Stimulated activated naive CD4-positive, alpha-beta T cell (primary cell): Measurements from ENCODE around the gene UPK3A.

Experiments
- DNase-seq, 6 experiments: peaks; one replicate each; lab custom pipeline; 2025; lab: John Stamatoyannopoulos, UW

Gene UPK3A

DNA sequence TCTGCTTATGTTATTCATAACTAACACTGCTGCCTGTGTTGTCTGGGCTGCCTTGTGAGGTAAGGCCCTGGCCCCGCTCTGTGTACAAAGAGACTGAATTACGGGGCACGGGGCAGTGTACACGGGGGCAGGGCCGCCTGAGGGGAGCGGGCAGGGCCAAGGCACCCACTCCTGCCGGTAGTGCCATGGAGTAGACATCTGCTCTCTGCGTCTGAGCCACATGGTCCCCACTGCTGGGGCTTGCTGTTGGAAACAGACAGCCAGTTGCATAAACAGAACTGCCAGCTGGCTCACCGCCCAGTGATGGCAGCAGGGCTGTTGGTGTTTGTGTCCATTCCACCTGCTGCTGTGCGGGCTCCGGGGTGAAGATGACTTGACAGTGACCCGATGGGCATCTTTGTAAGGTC lies 44.8 kb downstream of the UPK3A start:
- DNase-seq, result no peak

DNA sequence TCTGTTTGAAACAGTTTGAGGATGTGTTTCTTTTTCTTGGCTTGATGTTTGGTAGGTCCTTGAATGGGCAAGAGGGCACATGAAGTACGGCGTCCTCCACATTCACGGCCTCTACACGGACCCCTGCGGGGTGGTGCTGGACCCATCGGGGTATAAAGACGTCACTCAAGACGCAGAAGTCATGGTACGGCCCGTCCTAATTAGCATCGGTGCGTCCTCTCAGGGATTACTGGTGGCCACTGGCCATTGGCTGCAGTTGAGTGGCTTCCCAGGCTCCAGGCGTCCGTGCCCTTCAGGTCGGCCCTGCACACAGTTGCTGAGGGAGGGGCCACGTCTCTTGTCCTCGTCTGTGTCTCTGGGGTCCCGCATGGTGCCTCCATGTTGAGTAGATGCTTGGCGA lies 45.8 kb downstream of the UPK3A start:
- DNase-seq, result no peak

DNA sequence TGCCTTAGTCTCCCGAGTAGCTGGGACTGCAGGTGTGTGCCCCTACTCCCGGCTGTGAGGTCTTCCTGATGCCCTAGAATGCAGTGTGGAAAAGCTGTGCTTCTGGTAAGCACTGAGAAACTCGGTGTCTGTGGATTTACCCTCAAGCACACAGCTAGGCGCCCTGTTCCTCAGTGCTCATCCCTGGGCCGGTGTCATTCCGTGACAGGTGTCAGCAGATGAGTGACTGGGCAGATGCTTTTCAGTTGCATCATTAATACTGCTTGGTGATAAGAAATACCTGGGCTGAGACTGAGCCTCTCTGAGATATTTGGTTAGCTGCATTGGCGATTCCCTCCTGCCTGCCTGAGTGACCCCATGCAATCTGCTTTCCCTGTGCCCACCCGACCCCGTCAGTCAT lies 46.7 kb downstream of the UPK3A start:
- no peak for DNase-seq

DNA sequence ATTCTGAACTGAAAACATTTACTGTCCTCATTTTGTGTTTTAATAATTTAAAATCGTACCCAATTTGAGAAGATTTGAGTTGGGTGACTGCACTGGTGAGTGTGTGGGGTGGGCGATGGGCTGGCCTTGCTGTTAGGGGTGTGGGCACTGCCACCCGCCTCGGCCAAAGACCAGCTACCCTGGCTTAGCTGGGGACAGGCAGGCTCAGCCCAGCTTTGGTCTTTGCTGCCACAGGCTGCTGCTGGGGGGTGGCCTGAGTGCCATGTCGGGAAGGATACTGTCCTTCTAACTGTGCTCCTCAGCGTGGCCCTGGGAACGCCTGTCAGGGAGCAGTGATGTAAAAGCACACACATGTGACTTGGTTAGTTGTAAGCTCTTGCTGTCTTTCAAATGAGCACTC lies 47.3 kb downstream of the UPK3A start:
- no peak for DNase-seq

DNA sequence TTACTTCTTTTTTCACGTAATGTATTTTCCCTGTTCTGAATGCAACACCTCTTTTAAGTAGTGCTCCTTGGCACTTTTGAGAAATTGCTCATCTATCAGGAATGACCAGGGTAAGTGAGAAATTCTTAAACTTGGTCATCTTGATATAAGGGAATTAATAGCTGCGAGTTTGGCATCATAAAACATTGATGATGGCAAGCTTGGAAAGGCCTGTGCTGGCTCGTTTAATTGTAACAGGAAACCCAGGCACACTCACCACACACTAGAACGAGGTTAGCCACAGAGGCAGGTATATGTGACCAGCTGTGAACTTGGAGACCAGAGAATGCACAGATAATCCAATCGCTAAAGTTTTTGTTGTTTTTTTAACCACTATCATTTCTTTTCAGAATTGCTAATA lies 49.3 kb downstream of the UPK3A start:
- DNase-seq, result no peak

DNA sequence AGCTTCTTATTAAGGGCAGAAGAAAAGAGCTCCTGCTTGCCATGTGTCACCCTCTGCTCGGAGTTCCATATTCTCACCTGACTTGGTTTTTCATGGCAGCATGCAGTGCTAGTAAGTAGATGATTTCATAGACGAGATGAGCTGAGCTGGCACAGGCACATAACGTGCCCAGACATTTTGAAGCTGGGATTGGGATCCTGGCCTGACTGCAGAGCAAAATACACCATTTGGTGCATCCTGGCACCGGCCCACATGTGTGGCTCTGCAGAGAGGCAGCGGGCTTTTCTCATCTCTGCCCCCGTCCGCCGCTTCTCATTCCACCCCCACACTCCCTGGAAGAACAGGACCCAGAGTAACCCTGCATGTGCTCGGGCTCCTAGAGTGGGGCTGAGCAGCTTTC lies 49.8 kb downstream of the UPK3A start:
- DNase-seq, result no peak

DNA sequence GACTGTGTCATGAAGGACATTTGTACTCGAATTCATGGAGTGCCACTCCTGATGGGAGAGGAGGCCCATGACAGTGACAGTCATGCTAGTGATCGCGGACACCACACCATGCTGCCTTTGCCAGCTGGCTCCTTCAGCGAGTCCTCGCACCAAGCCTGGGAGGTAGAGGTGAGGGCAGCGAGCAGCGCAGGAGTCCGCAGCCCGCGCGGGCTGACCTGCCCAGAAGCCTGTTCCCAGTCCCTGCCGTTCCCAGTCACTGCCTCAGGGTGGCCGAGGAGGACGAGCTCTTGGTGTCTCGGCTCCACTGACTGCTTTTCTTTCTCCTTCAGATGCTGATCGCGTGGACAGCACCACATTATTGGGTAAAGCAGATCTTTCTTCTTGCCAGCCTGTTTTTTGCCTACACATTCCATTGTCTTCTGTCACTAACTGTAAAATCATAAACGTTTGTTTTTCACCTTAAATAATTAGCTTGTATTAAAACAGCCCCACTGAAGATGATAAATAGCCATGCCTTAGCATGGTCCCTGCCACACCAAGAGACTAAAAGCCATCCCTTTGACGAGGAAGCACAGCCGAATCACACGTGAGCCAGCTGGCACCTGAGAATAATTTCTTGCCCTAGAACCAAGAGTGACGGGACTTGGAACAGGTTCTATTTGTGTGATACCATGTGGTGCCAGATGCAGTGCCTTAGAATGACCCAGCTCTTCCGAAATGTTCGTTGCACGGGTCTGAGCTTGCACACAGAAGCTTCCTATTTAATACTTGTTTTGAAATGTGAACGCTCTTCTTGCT lies 50.5 kb downstream of the UPK3A start:
- DNase-seq, result no peak

DNA sequence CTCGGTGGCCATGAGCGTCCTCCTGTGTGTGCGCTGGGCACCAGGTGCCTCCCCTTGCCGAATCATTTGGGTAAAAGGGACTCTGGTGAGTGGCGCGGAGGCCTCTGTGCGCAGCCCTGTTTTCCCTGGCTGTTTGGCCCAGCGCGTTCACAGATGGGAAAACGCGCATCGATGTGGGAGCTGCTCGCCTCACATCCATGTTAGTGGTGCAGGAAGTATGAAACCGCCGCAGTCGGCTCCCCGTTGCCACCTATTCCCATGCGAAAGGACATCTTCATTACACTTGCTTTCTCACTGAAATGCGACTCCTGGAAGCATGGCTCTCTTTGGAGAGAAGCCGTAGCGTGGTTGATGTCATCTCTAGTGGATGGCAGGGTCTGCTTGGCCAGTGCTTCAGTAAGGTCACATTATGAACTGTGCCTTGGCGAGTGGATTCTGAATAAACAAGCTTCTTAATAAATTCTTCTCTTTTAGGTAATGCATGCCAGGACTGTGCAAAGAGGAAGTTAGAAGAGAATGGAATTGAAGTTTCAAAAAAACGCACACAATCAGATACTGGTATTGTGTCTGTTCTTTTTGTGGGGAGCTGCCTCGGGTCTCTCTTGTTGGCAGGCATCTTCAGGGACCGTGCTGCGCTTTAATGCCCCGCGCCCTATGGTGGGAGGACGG lies 51.2 kb downstream of the UPK3A start:
- no peak for DNase-seq

DNA sequence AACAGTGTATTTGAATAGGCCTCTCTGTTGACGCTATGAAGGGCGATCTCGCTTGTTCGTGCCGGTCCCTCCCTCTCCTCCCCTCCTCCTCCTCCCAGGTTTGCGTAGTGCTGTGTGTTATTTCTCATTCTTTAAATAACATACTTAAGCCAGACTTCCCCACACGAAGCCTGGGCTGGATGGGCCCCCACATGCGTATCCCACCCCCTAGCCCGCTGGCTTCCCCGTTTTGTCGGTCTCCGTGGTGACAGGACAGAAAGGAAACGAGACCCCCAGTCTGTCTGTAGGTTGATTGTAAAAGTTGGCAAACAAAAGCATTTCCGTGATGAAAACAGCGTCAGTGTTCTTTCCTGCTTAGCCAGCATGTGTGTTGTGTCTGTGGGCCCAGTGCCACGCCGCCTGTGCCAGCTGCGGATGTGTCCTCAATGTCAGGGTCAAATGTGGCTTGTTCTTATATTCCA lies 52.3 kb downstream of the UPK3A start:
- peak; percentile 46 to 65 (median 54) for DNase-seq

DNA sequence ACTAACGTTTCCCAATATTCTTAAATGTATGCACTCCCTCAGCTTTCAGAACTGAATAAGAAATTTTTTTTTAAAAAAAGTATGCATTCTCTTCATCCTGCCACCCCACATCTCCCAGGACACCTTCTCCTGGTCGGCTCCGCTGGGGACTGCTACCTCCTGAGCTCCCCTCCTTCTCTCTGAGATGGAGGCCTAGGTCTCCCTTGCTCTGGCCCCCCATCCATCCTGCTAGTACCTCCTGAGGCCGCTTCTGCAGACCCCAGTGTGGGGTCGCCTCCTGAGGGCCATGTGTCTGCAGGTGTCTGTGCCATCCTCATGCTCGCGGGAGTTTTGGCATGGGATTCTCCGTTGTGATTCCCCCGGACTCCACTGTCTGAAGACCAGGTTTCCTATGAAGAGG lies 52.8 kb downstream of the UPK3A start:
- DNase-seq, result no peak

DNA sequence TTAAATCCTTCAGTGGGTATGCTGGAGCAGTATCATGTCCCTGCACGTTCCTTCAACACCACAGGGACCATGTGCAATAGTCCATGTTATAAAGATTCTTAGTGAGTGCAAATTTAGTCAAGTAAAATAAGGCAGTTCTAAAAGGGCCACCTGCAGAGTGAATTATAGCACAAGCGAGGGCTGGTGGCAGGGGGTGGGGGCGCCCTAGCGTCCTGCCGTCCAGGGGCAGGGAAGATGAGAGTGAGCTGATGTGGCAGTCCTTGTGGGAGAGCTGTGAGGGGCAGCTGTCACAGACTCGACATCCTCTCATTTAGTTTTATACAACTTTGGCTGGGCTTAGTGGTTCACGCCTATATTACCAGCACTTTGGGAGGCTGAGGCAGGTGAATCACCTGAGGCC lies 54.0 kb downstream of the UPK3A start:
- DNase-seq, result no peak

DNA sequence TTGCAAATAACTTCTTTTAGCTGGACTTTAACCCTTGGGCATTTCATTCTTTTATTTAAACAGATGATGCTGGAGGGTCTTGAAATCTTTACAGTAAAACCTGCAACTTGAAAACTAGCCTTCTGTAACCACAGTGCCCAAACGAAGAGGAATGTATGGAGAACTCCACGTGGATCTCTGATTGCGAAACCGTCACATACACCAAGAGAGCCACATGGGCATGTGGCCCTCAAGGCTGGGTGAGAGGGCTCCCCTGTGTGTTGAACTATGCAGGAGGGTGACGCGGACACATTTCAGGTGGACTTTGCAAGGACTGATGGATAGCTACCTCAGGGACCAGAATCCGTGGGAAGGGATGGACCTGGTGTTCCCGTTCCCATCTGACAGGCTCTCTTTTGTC lies 55.6 kb downstream of the UPK3A start:
- no peak for DNase-seq

DNA sequence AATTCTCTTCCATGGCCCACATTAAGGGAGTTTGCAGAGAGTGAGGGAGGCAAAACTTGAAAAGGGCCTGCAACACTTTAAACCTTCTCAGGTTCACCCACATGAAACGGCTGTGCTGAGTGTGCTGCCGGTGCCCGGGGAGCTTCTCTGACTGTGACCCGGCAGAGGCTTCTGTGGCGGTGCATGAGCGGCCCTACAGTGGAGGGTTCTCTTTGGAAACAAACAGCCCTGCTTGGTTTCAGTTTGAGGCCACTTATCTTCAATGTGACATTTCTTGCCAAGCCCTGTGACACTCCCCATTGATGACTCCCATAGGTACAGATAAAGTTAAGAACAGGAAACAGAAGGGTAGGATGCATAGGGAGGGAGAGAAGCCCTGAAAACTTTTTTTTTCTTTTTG lies 56.7 kb downstream of the UPK3A start:
- peak; percentile 14 to 88 (median 70) for DNase-seq

DNA sequence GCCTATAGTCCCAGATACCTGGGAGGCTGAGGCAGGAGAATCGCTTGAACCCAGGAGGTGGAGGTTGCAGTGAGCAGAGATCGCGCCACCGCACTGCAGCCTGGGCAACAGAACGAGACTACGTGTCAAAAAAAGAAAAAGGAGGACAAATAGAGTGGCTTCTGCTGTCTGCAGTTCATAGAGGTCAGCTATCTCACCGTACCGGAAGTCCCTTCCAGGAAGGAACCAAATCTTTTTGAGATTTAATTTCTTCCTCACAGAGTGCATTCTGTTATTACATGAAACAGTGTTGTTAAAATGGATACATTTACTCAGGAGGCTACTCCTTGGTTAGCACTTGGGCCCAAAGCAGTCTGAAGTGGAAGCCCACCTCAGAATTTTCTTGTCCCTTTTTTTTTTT lies 58.4 kb downstream of the UPK3A start:
- DNase-seq, result no peak

DNA sequence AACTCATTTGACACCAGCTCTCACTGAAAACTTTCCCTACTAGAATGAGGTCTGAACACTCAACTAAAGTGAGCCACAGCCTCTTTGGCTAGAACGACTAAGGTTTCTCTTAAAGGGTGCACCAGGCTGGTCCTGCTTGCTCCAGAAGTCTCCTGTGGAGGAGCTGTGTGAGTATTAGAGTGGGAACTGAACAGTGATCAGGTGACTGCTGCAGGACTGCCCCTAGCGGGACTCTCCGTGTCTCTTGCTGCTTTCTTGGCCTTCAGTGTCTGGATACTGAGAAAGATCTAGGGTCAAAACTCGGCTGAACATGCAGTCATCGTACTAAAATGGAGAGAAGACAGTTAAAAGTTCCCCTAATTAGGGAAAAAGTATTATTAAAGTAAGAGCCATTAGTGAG lies 59.6 kb downstream of the UPK3A start:
- no peak for DNase-seq
